HG02885 (cell line): ENCODE data around the gene CARD16.
"Not testable (repeated sequence)": the region's sequence is repeated elsewhere in the genome, so short reads cannot be mapped to it uniquely, and the experiment has no call there.

ENCODE experiments used
- ATAC-seq: cut with Tn5 transposase; IDR thresholded peaks from one replicate; pipeline ENCODE4 v1.9.1; 2021; ENCODE audit warnings: mild to moderate bottlenecking; ENCODE audit not compliant: unreplicated experiment, poor library complexity

Gene CARD16

GRCh38 chr11:105052487-105052886, 7.4 kb upstream of the CARD16 start:
- ATAC-seq: no peak

GRCh38 chr11:105051559-105051958, 6.4 kb upstream of the CARD16 start:
- ATAC-seq: no peak

GRCh38 chr11:105049481-105049880, 4.3 kb upstream of the CARD16 start:
- ATAC-seq: no peak

DNA sequence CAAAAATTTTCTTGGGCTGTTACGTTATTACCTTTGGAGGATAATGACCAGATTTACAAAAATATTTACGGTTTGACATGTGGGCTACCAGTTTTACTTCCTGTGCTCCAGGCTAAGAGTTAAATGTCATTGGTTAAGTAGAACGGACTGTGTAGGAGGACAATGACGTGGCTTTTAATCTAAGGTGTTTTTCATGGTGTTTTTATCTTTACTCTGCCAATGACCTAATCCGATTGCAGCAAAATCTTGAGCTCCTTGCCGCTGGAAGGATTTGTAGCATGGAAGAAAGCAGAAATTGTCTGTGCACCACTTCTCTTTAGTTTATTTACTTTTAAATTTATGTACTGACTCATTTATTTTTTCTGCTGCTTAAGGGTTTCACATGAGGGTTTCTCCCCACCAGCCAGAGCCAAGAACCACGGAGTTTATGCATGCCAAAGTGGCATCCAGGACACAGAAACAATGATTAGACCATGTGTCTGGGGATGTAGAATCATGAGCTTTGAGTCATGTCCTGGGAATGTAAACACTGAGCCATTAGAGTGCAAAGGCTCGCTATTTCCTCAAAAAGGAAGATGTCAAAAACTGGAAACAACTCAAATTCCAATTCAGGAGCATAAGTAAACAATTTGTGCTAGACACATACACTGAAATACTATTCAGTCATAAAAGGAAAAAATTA, 1.9 kb upstream of the CARD16 start:
- ATAC-seq: no peak

DNA sequence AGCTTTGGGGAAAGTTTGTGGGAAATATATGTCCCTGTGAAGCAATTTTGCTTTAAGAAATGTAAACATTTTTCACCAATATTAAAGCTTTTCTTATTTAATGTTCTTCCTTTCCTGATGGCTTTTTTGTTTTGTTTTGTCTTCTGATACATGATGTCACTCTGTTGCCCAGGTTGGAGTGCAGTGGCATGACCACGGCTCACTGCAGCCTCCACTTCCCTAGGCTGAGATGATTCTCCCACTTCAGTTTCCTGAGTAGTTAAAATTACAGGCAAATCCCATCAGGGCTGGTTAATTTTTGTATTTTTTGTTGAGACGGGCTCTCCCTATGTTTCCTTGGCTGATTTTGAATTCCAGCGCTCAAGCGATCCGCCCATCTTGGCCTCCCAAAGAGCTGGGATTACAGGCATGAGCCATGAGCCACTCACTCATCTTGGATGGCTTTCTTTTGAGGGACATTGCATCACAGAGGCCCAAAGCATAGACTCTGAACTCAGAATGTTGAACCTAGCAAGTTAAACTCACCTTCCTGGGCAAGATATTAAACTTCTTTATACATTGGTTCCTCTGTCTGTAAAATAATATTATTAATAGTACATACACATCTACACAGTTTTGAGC, 651 bp upstream of the CARD16 start:
- ATAC-seq: no peak

GRCh38 chr11:105042178-105042577, 3.0 kb downstream of the CARD16 start:
- ATAC-seq: no peak

- no peak for ATAC-seq
Observed at GRCh38 chr11:105040703-105041102, 4.4 kb downstream of the CARD16 start.

DNA sequence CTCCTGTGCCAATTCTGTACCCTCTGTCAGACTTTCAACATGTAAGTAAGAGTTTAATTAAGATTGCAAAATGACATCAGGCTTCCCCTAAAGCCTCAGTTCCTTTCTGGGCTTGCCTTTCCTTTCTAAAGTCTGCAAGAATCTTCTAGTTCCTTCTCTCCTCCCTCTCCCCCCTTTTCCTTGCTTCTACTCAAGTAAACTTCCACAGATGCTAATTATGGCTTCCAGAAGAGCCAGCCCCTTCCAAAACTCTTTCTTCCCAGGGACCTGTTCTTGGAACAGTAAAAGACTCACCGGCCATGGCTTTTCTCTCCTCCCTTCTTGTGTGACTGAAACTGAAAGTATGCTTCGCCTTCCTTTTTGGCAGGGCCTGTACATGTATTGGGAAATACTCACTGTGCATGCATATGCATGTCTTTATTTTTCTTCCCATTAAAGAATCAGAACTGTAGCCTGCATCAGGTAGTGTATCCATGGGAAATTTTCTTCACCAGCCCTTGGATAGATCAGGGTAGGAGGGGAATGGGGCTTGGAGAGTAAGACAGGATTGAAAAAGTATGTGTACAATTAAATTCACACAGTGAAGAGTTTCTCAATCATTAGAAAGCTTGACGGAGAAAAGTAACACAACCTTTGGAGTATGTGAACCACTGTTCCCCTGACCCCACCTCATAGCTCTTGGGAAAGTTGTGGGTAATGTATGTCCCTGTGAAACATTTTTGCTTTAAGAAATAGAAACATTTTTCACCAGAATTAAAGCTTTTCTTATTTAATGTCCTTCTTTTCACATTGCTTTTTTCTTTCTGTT, 10.1 kb downstream of the CARD16 start, which contains the start of gene CASP1:
CASP1 (minus strand) TSS at position 332 of the 808 bp plus-strand sequence; CDS start at position 301, 31 bp downstream.
- ATAC-seq: peak; percentile 97

DNA sequence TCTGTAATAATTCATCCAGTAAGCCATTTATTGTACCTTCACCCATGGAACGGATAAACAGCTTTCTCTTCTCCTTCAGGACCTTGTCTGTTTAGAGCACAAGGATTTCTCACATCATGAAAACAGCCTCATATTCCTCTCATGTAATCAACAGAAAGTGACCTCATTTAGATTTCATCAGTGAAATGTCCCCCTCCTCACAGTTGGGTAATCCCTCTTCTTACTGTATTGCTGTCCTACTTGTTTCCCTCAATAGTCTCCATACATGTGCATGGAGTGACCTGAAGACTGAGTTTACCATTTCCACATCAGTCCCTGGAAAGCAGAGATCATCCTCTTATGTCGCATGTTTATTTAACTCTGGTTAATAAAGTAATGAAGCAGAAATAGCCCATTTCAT, 10.7 kb downstream of the CARD16 start:
- ATAC-seq: not testable (repeated sequence)

GRCh38 chr11:105033781-105034180, 11.4 kb downstream of the CARD16 start:
- no peak for ATAC-seq

- no peak for ATAC-seq
Observed at GRCh38 chr11:105033343-105033742, 11.8 kb downstream of the CARD16 start.

DNA sequence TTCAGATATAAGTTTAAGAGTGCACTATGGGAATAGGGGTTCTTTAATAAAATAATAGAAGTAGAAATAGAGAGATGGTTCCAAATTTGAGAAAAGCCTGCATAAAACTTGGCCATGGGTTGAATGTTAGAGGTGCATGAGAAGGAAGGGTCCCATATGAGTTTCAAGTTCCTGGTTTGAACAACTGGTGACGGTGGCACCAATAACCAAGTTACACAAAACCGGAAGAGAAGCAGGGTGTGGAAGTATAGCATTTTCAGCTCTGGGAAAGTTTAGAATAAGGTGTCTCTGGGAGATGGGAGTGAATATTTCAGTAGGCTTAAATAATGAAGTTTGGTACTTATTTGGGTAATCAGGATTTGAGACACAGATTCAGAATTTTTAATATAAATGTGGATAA, 12.6 kb downstream of the CARD16 start:
- no peak for ATAC-seq

DNA sequence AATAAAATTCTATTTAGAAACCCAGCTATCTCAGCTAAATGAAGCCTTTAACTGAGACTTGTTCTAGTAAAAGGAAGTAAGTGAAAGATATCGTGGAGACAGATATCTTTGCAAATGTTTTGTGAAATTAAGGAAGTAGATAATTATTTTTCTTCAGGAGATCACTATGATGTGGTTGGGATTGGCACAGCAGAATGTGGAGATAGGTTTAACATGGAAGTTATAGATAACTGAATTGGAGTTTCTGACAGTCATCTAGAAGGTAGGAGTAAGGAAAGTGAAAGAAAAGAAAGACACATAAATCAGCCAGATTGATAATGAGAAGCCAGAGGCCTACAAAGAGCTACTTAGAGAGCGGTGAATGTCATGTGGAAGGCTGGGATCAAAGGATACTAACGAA, 17.5 kb downstream of the CARD16 start:
- ATAC-seq: no peak

GRCh38 chr11:105024394-105024793, 20.7 kb downstream of the CARD16 start:
- no peak for ATAC-seq

- no peak for ATAC-seq
Observed at GRCh38 chr11:105023003-105023402, 22.1 kb downstream of the CARD16 start, which contains the start of gene CASP5. Gene CASP5 (minus strand): TSS chr11:105023168. CDS start chr11:105023136, 32 bp downstream.

GRCh38 chr11:105022527-105022926, 22.6 kb downstream of the CARD16 start:
- no peak for ATAC-seq

GRCh38 chr11:105007463-105007862, 37.7 kb downstream of the CARD16 start:
- no peak for ATAC-seq

GRCh38 chr11:105005451-105005845, 39.7 kb downstream of the CARD16 start:
- ATAC-seq: no peak

DNA sequence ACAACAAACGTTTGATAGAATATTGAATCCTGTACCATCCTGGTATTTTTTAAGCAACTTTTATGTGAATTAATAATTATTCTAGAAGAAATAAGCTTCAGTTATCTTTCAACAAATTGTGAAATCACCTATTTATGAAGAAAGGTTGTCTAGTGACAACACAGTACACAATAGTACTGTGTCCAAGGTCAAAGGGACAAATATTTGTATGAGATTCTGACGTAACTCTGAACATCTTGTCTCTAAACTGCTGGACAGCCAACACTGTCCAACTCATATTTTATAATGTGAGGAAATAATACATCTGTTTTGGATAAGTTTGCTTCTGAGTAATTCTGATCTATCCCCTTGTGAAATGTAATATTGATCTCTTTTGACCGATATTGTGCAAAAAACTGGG, 41.1 kb downstream of the CARD16 start:
- no peak for ATAC-seq

DNA sequence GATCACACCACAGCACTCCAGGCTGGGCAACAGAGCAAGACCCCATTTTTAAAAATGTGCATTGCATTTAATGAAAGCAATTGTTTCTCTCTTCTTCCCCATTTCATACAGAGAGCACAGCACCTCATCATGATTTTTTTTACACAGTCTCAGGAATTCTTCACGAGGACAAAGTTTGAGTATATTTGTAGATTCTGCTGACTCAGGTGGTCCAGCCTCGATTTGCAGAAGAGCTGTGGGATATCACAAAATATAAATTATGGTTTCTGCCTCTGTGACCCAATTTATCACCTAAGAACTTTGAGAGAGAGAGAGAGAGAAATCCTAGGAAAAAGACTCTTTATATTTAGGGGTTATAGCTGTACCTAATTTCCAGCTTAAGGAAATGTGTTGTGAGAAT, 42.0 kb downstream of the CARD16 start:
- ATAC-seq: no peak

DNA sequence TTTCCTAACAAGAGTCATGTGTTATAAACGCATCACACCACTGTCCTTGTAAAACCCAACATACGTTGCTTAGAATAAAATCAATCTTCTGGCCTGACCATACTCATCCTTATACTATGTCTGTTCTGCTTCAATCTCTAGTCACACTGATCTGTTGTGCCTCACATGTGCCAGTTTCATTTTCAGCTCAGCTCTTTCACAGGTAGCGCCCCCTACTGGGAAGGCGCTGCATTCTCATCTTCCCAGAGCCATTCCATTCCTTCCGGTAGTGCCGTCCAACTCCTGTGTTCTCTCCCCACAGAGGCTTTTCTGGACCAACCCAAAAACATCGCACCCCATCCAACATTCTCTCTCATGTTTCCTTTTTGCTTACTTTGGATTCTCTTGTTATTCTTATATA, 44.3 kb downstream of the CARD16 start:
- ATAC-seq: peak; percentile 91
